PFSK-1 (cell line): ENCODE measurements around the gene SYNGR1.

Experiments
- POLR2AphosphoS5 ChIP-seq: IDR thresholded peaks from 2 replicates; pipeline ENCODE4 v1.6.1; 2012; ENCODE audit warnings: low read depth, mild to moderate bottlenecking, control low read depth, low read length, moderate library complexity
- SIN3A ChIP-seq: IDR thresholded peaks from 2 replicates; pipeline ENCODE4 v1.6.1; 2012; ENCODE audit warnings: mild to moderate bottlenecking, low read length, moderate library complexity, borderline replicate concordance; ENCODE audit not compliant: insufficient read depth
- TAF1 ChIP-seq: IDR thresholded peaks from 2 replicates; pipeline ENCODE4 v1.6.1; 2012; ENCODE audit warnings: low read length, control low read depth, borderline replicate concordance; ENCODE audit not compliant: insufficient read depth
- TF ChIP-seq, protein P1 (sequence below), 2 experiments: IDR thresholded peaks; 2 replicates each; pipeline versions ENCODE4 v1.6.1 to v1.8.0; 2011 to 2012; ENCODE audit warnings: low read depth in 2 of 2, low read length in 2 of 2, control low read depth in 1 of 2, inconsistent platforms in 1 of 2, mild to moderate bottlenecking in 1 of 2, moderate library complexity in 1 of 2; ENCODE audit not compliant: insufficient read depth in 1 of 2

DNA sequence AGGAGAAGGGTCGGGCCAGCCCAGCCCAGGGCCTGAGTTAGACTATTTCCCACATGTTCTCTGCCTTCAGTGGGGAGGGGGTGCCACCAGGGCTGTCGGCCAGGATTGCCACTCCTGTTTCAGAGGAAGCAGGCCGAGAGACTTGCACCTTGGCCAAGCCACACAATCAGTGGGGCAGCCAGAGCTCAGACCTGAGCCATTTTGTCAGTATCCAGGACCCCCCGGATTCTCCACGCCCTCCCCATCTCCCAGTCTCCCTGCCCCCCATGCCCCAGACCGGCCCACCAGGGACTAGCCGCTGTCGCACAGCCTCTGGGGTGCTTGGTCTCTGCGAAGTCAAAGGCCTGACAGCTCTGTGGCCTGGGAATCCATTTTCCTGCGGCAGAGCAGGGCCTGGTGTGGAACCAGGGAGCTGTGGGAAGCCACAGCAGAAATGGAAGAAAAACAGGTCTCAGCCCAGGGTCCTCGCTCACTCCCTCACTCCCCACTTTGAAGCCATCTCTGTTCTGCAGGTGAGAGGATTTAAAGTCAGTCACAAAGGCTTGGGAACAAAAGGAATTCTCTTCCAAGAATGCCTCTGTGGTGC is 81.5 kb downstream of the SYNGR1 start:
- TF ChIP-seq POLR2AphosphoS5 (no peak), TAF1 (no peak), SIN3A (no peak)
- TF ChIP-seq, protein P1, sequence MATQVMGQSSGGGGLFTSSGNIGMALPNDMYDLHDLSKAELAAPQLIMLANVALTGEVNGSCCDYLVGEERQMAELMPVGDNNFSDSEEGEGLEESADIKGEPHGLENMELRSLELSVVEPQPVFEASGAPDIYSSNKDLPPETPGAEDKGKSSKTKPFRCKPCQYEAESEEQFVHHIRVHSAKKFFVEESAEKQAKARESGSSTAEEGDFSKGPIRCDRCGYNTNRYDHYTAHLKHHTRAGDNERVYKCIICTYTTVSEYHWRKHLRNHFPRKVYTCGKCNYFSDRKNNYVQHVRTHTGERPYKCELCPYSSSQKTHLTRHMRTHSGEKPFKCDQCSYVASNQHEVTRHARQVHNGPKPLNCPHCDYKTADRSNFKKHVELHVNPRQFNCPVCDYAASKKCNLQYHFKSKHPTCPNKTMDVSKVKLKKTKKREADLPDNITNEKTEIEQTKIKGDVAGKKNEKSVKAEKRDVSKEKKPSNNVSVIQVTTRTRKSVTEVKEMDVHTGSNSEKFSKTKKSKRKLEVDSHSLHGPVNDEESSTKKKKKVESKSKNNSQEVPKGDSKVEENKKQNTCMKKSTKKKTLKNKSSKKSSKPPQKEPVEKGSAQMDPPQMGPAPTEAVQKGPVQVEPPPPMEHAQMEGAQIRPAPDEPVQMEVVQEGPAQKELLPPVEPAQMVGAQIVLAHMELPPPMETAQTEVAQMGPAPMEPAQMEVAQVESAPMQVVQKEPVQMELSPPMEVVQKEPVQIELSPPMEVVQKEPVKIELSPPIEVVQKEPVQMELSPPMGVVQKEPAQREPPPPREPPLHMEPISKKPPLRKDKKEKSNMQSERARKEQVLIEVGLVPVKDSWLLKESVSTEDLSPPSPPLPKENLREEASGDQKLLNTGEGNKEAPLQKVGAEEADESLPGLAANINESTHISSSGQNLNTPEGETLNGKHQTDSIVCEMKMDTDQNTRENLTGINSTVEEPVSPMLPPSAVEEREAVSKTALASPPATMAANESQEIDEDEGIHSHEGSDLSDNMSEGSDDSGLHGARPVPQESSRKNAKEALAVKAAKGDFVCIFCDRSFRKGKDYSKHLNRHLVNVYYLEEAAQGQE (IDR thresholded peaks at IDR 0.05; ENCODE audit: insufficient read depth in 1 of 2, low read depth in 2 of 2, low read length in 2 of 2) = no peak
